Measurements from ENCODE around the gene HOXC9.

Gene HOXC9

GRCh38 chr12:54017027-54017788, 17.2 kb downstream of the HOXC9 start:
- DNase-seq: peak; percentile 73

GRCh38 chr12:54017878-54018467, 18.0 kb downstream of the HOXC9 start:
- peak; percentile 97 for DNase-seq

- DNase-seq: no peak
Observed at GRCh38 chr12:54018468-54018984, 18.6 kb downstream of the HOXC9 start.

GRCh38 chr12:54019091-54019811, 19.3 kb downstream of the HOXC9 start:
- DNase-seq: no peak

- DNase-seq: no peak
Observed at GRCh38 chr12:54019924-54020590, 20.1 kb downstream of the HOXC9 start.

GRCh38 chr12:54020591-54021405, 20.8 kb downstream of the HOXC9 start:
- DNase-seq: no peak

- DNase-seq: no peak
Observed at GRCh38 chr12:54021432-54022013, 21.6 kb downstream of the HOXC9 start.

- DNase-seq: no peak
Observed at GRCh38 chr12:54022960-54023884, 23.3 kb downstream of the HOXC9 start.

- DNase-seq: no peak
Observed at GRCh38 chr12:54024127-54024526, 24.2 kb downstream of the HOXC9 start.

- no peak for DNase-seq
Observed at GRCh38 chr12:54024581-54025305, 24.8 kb downstream of the HOXC9 start.

- no peak for DNase-seq
Observed at GRCh38 chr12:54025499-54026405, 25.8 kb downstream of the HOXC9 start.

- no peak for DNase-seq
Observed at GRCh38 chr12:54026640-54027441, 26.9 kb downstream of the HOXC9 start.

GRCh38 chr12:54027442-54027786, 27.5 kb downstream of the HOXC9 start:
- no peak for DNase-seq

GRCh38 chr12:54028314-54029201, 28.6 kb downstream of the HOXC9 start, which contains the start of gene HOXC6:
Gene HOXC6, plus strand, starts transcription at chr12:54028440. Its CDS starts 82 bp downstream, at chr12:54028522.
- DNase-seq: peak; percentile 11

- DNase-seq: no peak
Observed at GRCh38 chr12:54029529-54030441, 29.8 kb downstream of the HOXC9 start.

- no peak for DNase-seq
Observed at GRCh38 chr12:54030442-54030801, 30.5 kb downstream of the HOXC9 start.

Measured in NCI-H2171 (cell line).